Liver (tissue), 9 donors: Measurements from ENCODE around the gene STOX2. TPM values are rescaled to one million over a fixed set of nuclear protein-coding genes. Genes with fewer than 3 reads are reported as not detected.
"Not testable (repeated sequence)": the region's sequence is repeated elsewhere in the genome, so short reads cannot be mapped to it uniquely, and the experiment has no call there.

ENCODE experiments used
- DNase-seq: peaks from one replicate; pipeline ENCODE4 v3.0.0-alpha.2; 2017; ENCODE audit warnings: low spot score
- H3K27ac ChIP-seq, 2 donors: one replicate each; pipeline ENCODE4 v1.7.0; 2013; ENCODE audit warnings: inconsistent platforms in 2 of 2, low read length in 2 of 2, control low read depth in 1 of 2, low read depth in 1 of 2, mild to moderate bottlenecking in 1 of 2
- H3K27me3 ChIP-seq, 4 donors: one replicate each; pipeline versions ENCODE4 v1.6.1 to v1.7.0; 2013; ENCODE audit warnings: low read length in 3 of 4, inconsistent platforms in 1 of 4, mild to moderate bottlenecking in 1 of 4, moderate library complexity in 1 of 4; ENCODE audit not compliant: control insufficient read depth in 4 of 4, insufficient read depth in 4 of 4
- H3K36me3 ChIP-seq, 4 donors: one replicate each; pipeline versions ENCODE4 v1.6.1 to v1.7.0; 2013; ENCODE audit warnings: low read length in 3 of 4, mild to moderate bottlenecking in 3 of 4, low read depth in 1 of 4, moderate library complexity in 1 of 4; ENCODE audit not compliant: control insufficient read depth in 4 of 4, insufficient read depth in 3 of 4
- H3K4me1 ChIP-seq, 4 donors: one replicate each; pipeline versions ENCODE4 v1.6.1 to v1.7.0; 2013; ENCODE audit warnings: low read length in 3 of 4, mild to moderate bottlenecking in 3 of 4, moderate library complexity in 1 of 4; ENCODE audit not compliant: control insufficient read depth in 4 of 4, insufficient read depth in 4 of 4
- H3K4me3 ChIP-seq, 3 donors: one replicate each; pipeline versions ENCODE4 v1.6.1 to v1.7.0; 2013; ENCODE audit warnings: low read length in 3 of 3, control low read depth in 1 of 3, low read depth in 1 of 3, mild to moderate bottlenecking in 1 of 3
- H3K9ac ChIP-seq, 2 donors: one replicate each; pipeline ENCODE4 v1.7.0; 2013; ENCODE audit warnings: low read length in 2 of 2, mild to moderate bottlenecking in 2 of 2, moderate library complexity in 2 of 2, control low read depth in 1 of 2, low read depth in 1 of 2
- H3K9me3 ChIP-seq, 4 donors: one replicate each; pipeline versions ENCODE4 v1.6.1 to v1.7.0; 2013; ENCODE audit warnings: low read length in 3 of 4; ENCODE audit not compliant: control insufficient read depth in 4 of 4
- ATF3 ChIP-seq: IDR thresholded peaks from 2 replicates; pipeline ENCODE4 v1.6.1; 2016; ENCODE audit warnings: antibody characterized with exemption
- EGR1 ChIP-seq, 2 donors: IDR thresholded peaks; 2 replicates each; pipeline ENCODE4 v1.6.1; 2016 to 2018; ENCODE audit warnings: antibody characterized with exemption in 2 of 2, low read depth in 2 of 2
- FOXA1 ChIP-seq: IDR thresholded peaks from 2 replicates; pipeline ENCODE4 v1.6.1; 2016; ENCODE audit warnings: antibody characterized with exemption
- FOXA2 ChIP-seq: IDR thresholded peaks from 2 replicates; pipeline ENCODE4 v1.6.1; 2016; ENCODE audit warnings: antibody characterized with exemption
- GABPA ChIP-seq, 2 donors: IDR thresholded peaks in 1 of 2; conservative IDR thresholded peaks in 1 of 2; 2 replicates each; pipeline ENCODE4 v1.6.1; 2016; ENCODE audit warnings: antibody characterized with exemption in 2 of 2, mild to moderate bottlenecking in 1 of 2, moderate library complexity in 1 of 2
- HNF4A ChIP-seq, 2 donors: conservative IDR thresholded peaks; 2 replicates each; pipeline ENCODE4 v1.6.1; 2016; ENCODE audit warnings: antibody characterized with exemption in 2 of 2, mild to moderate bottlenecking in 2 of 2
- HNF4G ChIP-seq: IDR thresholded peaks from 2 replicates; pipeline ENCODE4 v1.6.1; 2016; ENCODE audit warnings: antibody characterized with exemption
- JUND ChIP-seq, 2 donors: IDR thresholded peaks; 2 replicates each; pipeline ENCODE4 v1.6.1; 2016; ENCODE audit warnings: antibody characterized with exemption in 2 of 2
- NR2F2 ChIP-seq: IDR thresholded peaks from 2 replicates; pipeline ENCODE4 v1.6.1; 2016; ENCODE audit warnings: antibody characterized with exemption
- RAD21 ChIP-seq, 2 donors: IDR thresholded peaks; 2 replicates each; pipeline ENCODE4 v1.6.1; 2016; ENCODE audit warnings: antibody characterized with exemption in 2 of 2, mild to moderate bottlenecking in 2 of 2
- RXRA ChIP-seq, 2 donors: IDR thresholded peaks; 2 replicates each; pipeline ENCODE4 v1.6.1; 2017 to 2018; ENCODE audit warnings: antibody characterized with exemption in 2 of 2, mild to moderate bottlenecking in 1 of 2
- SP1 ChIP-seq: IDR thresholded peaks from 2 replicates; pipeline ENCODE4 v1.6.1; 2018; ENCODE audit warnings: antibody characterized with exemption, mild to moderate bottlenecking
- TAF1 ChIP-seq: conservative IDR thresholded peaks from 2 replicates; pipeline ENCODE4 v1.6.1; 2016; ENCODE audit warnings: antibody characterized with exemption, mild to moderate bottlenecking
- YY1 ChIP-seq: IDR thresholded peaks from 2 replicates; pipeline ENCODE4 v1.6.1; 2016; ENCODE audit warnings: antibody characterized with exemption, mild to moderate bottlenecking
- WGBS: extraction: QIAGEN DNeasy Blood & Tissue Kit; methylation state at CpG from one replicate; pipeline ENCODE4 v1.1.7; 2013; 5-methylcytosine and 5-hydroxymethylcytosine counted together
- polyA plus RNA-seq, 2 donors: library from polyadenylated mRNA; stranded (reverse) in 1 of 2; unstranded in 1 of 2; fragments of 200-250 nt in 1 of 2; fragments of >200 nt in 1 of 2; fragmentation: Nextera tagmentation in 1 of 2; extraction: Ambion mirVana in 1 of 2; gene quantifications; one replicate each; pipeline versions ENCODE4 v1.2.1 to v1.2.3, GENCODE V29; 2013 to 2015
- total RNA-seq, 2 donors: library from RNA; depleted of rRNA; stranded (reverse); fragments of >200 nt; gene quantifications; one replicate each; pipeline ENCODE4 v1.2.3, GENCODE V29; 2014
- TF ChIP-seq, protein P1 (sequence below): IDR thresholded peaks from 2 replicates; pipeline ENCODE4 v1.6.1; 2016; ENCODE audit warnings: antibody characterized with exemption, mild to moderate bottlenecking
- TF ChIP-seq, protein P2 (sequence below): fragments of 150-350 bp; IDR thresholded peaks from 2 replicates; pipeline ENCODE4 v1.5.1; 2017; ENCODE audit warnings: improper control_type of control experiment, low read depth, low read length; ENCODE audit not compliant: missing input control
- TF ChIP-seq, protein P3 (sequence below): IDR thresholded peaks from 2 replicates; pipeline ENCODE4 v1.6.1; 2016; ENCODE audit warnings: antibody characterized with exemption
- donor health status: healthy.
- donor health status: healthy.
- donor health status: healthy.
- donor health status: healthy.
- donor health status: healthy.

The STOX2 gene
- total and polyA plus RNA-seq, 4 donors, result 1.4 to 12.6 (median 1.6) TPM

- 92% methylated on average over 8 of the region's 8 CpGs for WGBS
- Histone ChIP-seq H3K27me3 (no peaks in the 10 kb centered on the region), H3K9ac (no peak overlapping the region), H3K36me3 (no peaks in the 10 kb centered on the region), H3K4me3 (no peak overlapping the region), H3K4me1 (peaks cover 0 to 5% (median 0%) of the 10 kb centered on the region in 4 donors), H3K9me3 (no peaks in the 10 kb centered on the region), H3K27ac (no peak overlapping the region)
- TF ChIP-seq YY1, result no peak
- TF ChIP-seq RAD21 (IDR thresholded peaks at IDR 0.05), result no peak
- no peak for TF ChIP-seq HNF4A (conservative IDR thresholded peaks at IDR 0.05)
- TF ChIP-seq, protein P1, sequence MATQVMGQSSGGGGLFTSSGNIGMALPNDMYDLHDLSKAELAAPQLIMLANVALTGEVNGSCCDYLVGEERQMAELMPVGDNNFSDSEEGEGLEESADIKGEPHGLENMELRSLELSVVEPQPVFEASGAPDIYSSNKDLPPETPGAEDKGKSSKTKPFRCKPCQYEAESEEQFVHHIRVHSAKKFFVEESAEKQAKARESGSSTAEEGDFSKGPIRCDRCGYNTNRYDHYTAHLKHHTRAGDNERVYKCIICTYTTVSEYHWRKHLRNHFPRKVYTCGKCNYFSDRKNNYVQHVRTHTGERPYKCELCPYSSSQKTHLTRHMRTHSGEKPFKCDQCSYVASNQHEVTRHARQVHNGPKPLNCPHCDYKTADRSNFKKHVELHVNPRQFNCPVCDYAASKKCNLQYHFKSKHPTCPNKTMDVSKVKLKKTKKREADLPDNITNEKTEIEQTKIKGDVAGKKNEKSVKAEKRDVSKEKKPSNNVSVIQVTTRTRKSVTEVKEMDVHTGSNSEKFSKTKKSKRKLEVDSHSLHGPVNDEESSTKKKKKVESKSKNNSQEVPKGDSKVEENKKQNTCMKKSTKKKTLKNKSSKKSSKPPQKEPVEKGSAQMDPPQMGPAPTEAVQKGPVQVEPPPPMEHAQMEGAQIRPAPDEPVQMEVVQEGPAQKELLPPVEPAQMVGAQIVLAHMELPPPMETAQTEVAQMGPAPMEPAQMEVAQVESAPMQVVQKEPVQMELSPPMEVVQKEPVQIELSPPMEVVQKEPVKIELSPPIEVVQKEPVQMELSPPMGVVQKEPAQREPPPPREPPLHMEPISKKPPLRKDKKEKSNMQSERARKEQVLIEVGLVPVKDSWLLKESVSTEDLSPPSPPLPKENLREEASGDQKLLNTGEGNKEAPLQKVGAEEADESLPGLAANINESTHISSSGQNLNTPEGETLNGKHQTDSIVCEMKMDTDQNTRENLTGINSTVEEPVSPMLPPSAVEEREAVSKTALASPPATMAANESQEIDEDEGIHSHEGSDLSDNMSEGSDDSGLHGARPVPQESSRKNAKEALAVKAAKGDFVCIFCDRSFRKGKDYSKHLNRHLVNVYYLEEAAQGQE, result no peak
- no peak for TF ChIP-seq GABPA (IDR thresholded peaks at IDR 0.05 in 1 of 2, conservative IDR thresholded peaks at IDR 0.05 in 1 of 2)
- TF ChIP-seq, protein P2, sequence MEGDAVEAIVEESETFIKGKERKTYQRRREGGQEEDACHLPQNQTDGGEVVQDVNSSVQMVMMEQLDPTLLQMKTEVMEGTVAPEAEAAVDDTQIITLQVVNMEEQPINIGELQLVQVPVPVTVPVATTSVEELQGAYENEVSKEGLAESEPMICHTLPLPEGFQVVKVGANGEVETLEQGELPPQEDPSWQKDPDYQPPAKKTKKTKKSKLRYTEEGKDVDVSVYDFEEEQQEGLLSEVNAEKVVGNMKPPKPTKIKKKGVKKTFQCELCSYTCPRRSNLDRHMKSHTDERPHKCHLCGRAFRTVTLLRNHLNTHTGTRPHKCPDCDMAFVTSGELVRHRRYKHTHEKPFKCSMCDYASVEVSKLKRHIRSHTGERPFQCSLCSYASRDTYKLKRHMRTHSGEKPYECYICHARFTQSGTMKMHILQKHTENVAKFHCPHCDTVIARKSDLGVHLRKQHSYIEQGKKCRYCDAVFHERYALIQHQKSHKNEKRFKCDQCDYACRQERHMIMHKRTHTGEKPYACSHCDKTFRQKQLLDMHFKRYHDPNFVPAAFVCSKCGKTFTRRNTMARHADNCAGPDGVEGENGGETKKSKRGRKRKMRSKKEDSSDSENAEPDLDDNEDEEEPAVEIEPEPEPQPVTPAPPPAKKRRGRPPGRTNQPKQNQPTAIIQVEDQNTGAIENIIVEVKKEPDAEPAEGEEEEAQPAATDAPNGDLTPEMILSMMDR, result no peak
- no peak for TF ChIP-seq FOXA1
- TF ChIP-seq RXRA (IDR thresholded peaks at IDR 0.05), result no peak
- no peak for TF ChIP-seq SP1
- TF ChIP-seq, protein P3, sequence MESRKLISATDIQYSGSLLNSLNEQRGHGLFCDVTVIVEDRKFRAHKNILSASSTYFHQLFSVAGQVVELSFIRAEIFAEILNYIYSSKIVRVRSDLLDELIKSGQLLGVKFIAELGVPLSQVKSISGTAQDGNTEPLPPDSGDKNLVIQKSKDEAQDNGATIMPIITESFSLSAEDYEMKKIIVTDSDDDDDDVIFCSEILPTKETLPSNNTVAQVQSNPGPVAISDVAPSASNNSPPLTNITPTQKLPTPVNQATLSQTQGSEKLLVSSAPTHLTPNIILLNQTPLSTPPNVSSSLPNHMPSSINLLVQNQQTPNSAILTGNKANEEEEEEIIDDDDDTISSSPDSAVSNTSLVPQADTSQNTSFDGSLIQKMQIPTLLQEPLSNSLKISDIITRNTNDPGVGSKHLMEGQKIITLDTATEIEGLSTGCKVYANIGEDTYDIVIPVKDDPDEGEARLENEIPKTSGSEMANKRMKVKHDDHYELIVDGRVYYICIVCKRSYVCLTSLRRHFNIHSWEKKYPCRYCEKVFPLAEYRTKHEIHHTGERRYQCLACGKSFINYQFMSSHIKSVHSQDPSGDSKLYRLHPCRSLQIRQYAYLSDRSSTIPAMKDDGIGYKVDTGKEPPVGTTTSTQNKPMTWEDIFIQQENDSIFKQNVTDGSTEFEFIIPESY, result no peak
- no peak for TF ChIP-seq JUND (IDR thresholded peaks at IDR 0.05)
- no peak for TF ChIP-seq TAF1
- no peak for TF ChIP-seq NR2F2
- no peak for DNase-seq
Observed at GRCh38 chr4:183945741-183946140, 40.6 kb downstream of the STOX2 start.

GRCh38 chr4:183950536-183950935 lies 45.4 kb downstream of the STOX2 start:
- DNase-seq, result no peak
- no peak overlapping the region for H3K9ac ChIP-seq
- no peaks in the 10 kb centered on the region for H3K4me1 ChIP-seq
- no peaks in the 10 kb centered on the region for H3K9me3 ChIP-seq
- WGBS, result 93% methylated on average over 8 of the region's 8 CpGs
- H3K27ac ChIP-seq, result no peak overlapping the region
- no peaks in the 10 kb centered on the region for H3K36me3 ChIP-seq
- TF ChIP-seq RXRA (IDR thresholded peaks at IDR 0.05) (no peak), TAF1 (no peak), HNF4G (no peak), YY1 (no peak), FOXA2 (no peak), FOXA1 (no peak), ATF3 (no peak), SP1 (no peak), NR2F2 (no peak), EGR1 (IDR thresholded peaks at IDR 0.05; ENCODE audit: low read depth in 2 of 2) (no peak)
- no peaks in the 10 kb centered on the region for H3K27me3 ChIP-seq
- no peak overlapping the region for H3K4me3 ChIP-seq

GRCh38 chr4:183952652-183953051 lies 47.5 kb downstream of the STOX2 start:
- not testable (repeated sequence) for H3K27me3 ChIP-seq

More at GRCh38 chr4:183952652-183953051, 47.5 kb downstream of the STOX2 start:
- not testable (repeated sequence) for H3K4me3 ChIP-seq, H3K9ac ChIP-seq, H3K27ac ChIP-seq, H3K4me1 ChIP-seq, H3K9me3 ChIP-seq, H3K36me3 ChIP-seq, DNase-seq
- WGBS, result 91% methylated on average over 1 of the region's 1 CpG
